Coronary artery (tissue), 2 donors: Measurements from ENCODE around the gene FBXW7.

Source experiments
- DNase-seq: peaks from one replicate; pipeline ENCODE4 v3.0.0-alpha.2; 2017; ENCODE audit warnings: low spot score
- H3K27ac ChIP-seq, 2 donors: fragments of 200-600 bp; sonication (generic); one replicate each; pipeline ENCODE4 v1.5.1; 2016 to 2019
- H3K4me3 ChIP-seq: fragments of 200-600 bp; sonication (generic); 2 replicates; pipeline ENCODE4 v1.5.1; 2016; ENCODE audit warnings: mild to moderate bottlenecking, moderate library complexity
- TF ChIP-seq, protein P1 (sequence below): fragments of 200-600 bp; sonication (generic); IDR thresholded peaks from one replicate; pipeline ENCODE4 v1.5.1; 2019; ENCODE audit warnings: antibody characterized with exemption

The FBXW7 gene

GRCh38 chr4:152436384-152436783 lies 99.5 kb downstream of the FBXW7 start:
- TF ChIP-seq, protein P1, sequence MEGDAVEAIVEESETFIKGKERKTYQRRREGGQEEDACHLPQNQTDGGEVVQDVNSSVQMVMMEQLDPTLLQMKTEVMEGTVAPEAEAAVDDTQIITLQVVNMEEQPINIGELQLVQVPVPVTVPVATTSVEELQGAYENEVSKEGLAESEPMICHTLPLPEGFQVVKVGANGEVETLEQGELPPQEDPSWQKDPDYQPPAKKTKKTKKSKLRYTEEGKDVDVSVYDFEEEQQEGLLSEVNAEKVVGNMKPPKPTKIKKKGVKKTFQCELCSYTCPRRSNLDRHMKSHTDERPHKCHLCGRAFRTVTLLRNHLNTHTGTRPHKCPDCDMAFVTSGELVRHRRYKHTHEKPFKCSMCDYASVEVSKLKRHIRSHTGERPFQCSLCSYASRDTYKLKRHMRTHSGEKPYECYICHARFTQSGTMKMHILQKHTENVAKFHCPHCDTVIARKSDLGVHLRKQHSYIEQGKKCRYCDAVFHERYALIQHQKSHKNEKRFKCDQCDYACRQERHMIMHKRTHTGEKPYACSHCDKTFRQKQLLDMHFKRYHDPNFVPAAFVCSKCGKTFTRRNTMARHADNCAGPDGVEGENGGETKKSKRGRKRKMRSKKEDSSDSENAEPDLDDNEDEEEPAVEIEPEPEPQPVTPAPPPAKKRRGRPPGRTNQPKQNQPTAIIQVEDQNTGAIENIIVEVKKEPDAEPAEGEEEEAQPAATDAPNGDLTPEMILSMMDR = no peak
- Histone ChIP-seq H3K4me3 (no peak overlapping the region), H3K27ac (no peak overlapping the region)
- no peak for DNase-seq

DNA sequence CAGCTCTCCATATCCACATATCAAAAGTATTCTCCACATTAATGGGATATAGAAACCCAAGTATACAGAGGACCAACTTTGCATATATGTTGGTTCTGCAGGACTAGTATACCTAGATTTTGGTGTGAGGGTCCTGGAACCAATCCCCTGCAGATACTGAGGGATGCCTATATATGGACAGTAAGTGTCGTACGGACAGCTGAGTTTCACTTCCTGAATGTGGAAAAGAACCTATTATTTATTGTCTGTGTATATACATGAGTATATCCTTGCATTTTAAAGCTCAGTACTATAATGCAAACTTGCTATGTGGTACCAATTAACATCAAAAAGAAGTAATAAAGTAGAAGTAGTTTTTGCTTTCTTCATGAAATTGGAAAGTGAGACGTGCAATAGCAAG lies 101.9 kb downstream of the FBXW7 start:
- TF ChIP-seq, protein P1 = no peak
- DNase-seq = no peak
- Histone ChIP-seq H3K4me3 (no peak overlapping the region), H3K27ac (no peak overlapping the region)

DNA sequence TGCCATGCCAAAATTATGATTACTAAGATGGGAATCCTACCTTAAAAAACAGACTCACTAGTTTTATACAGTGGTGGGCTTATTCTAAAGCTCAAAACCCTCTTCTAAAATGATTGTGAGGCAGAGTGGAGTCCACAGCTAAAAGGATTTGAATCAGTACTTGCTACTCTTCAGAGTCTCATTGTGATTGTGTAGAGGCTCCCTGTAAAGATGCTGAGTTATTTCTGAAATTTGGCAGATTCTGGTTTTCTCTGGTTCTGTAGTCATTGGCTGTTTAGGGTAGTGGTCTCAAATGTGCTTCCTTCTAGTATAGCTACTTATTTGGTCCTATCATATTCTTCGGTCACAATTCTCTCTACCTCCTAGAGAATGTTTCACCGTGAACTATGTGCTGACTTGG lies 104.1 kb downstream of the FBXW7 start:
- H3K4me3 ChIP-seq = no peak overlapping the region
- DNase-seq = no peak
- no peak overlapping the region for H3K27ac ChIP-seq
- TF ChIP-seq, protein P1 = no peak

DNA sequence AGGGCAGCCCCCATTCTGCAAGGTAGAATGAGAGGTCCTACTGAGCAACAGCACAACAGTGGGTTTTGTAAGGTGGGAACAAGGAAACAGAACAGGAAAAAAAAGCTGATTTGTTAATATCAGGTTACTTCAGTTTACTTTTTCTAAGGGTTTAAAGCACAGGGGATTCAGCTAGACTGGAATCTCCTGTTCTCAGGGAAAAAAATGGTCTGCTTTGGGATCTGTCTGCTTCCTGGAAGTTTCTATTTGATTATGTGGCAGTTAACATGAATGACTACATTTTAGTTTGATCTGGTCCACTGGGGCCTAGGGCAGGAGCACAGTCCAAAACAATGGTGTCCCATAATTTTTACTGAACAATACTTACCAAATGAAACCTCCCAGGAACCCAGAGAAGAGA lies 104.6 kb downstream of the FBXW7 start:
- Histone ChIP-seq H3K4me3 (no peak overlapping the region), H3K27ac (no peak overlapping the region)
- TF ChIP-seq, protein P1 = no peak
- no peak for DNase-seq

DNA sequence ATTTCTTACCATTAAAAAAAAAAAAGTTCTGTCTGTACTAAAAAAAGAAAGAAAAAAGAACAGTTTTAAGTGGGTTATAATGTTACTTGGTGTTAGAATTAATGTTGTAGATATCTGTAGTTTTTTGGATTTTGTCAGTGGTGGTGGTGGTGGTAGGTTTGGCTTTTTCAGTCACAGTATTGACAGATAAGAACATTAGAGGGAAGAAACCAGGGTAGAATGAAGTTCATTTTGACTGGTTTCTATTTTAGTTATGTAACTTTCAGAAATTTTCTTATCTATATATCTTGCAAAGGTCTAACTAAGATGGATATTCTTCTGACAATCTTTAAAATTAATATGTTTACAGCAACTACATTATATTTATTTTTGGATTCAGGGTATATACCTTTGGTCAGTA lies 105.4 kb downstream of the FBXW7 start:
- DNase-seq = no peak
- H3K4me3 ChIP-seq = no peak overlapping the region
- TF ChIP-seq, protein P1 = no peak
- no peak overlapping the region for H3K27ac ChIP-seq

DNA sequence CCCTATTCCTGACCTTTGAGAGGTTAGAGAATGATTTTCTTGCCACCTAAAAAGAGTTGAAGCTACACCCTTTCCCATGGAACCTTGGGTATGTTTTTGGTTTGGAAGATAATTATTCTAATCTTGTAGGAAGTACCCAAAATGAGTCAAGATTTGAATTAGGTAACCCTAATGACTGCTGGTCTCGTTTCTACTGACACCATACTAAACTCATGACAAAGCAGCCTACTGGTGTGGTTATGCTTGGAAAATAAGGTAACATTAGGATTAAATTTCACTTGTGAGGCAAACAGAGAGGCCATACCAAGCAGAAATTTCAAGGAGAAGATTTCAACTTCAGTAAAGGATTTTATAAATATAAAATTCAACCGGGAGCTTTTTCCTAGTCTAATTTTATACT lies 107.9 kb downstream of the FBXW7 start:
- TF ChIP-seq, protein P1 = no peak
- Histone ChIP-seq H3K4me3 (no peak overlapping the region), H3K27ac (no peak overlapping the region)
- DNase-seq = no peak

DNA sequence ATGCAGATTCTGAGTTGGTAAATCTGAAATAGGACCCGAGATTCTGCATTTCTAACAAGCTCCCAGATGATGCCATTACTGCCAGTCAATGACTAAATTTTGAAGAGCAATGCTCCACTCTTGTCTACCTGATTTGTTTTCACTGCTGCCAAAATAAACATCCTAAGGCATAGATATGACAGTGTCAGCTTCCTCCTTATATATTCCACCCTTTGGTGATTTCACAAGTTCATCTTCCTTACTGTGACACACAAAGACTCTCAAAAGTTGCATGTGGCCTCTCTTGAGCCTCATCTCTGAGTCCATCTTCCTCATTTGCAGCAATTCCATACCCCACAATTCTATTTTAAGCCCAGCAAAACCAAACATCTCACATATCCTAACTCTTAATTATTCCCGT lies 110.9 kb downstream of the FBXW7 start:
- Histone ChIP-seq H3K27ac (no peak overlapping the region), H3K4me3 (no peak overlapping the region)
- TF ChIP-seq, protein P1 = no peak
- no peak for DNase-seq
